GM21786 (cell line): Measurements from ENCODE around the gene STING1.
"Not testable (repeated sequence)": the region's sequence is repeated elsewhere in the genome, so short reads cannot be mapped to it uniquely, and the experiment has no call there.

Experiments
- ATAC-seq: cut with Tn5 transposase; IDR thresholded peaks from one replicate; pipeline ENCODE4 v1.9.1; 2021; ENCODE audit not compliant: unreplicated experiment

The STING1 gene

DNA sequence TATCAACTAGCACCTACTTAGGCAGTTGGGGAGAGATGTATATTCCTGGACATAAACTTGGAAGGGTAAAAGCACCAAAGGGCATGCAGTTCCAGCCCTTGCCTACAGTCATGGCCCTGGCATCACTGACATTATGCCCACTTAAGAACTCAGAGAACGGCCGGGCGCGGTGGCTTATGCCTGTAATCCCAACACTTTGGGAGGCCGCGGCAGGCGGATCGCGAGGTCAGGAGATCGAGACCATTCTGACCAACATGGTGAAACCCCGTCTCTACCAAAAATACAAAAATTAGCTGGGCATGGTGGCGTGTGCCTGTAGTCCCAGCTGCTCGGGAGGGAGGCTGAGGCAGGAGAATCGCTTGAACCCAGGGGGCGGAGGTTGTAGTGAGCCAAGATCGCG lies 42.1 kb downstream of the STING1 start:
- not testable (repeated sequence) for ATAC-seq

DNA sequence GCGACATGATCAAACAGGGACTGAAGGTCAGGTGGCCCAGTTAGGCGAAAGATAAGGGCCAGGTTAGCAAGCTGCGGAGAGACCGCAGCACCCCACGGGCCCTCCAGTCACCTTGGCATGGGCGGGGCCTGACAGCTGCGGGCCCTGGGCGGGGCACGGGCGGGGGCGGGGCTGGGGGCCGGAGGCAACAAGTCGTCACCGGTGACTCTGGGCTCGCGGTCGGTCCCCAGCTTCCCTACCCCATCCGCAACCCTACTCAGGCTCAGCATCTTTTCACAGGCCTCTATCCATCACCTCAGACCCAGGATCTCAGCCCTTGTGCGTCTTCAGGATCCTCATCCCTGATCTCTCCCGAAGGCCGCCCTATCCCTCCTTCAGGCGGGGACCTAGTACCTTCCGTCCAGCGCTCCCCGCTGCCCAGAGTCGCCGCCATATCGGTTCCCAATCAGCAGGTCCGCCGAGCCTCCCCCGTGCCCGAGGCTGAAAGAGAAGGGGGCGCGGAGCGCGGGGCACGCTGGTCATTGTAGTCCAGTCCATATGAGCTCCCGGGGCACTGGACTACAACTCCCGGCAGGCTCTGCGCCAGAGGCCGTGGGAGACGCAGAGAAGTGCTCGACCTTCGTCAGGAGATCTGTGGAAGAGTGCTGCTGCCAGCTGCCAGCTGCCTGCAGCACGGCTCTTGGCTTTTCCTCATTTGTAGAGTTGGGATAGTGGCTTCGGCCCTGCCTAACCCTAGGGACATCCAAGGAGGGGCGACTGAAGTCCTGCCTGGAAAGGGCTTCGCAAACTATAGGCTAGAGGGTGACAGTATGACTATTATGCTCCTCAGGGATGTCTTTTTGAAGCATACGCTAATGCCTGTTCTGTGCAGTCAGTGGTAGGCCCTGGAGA lies 43.3 kb downstream of the STING1 start, which contains the start of gene DNAJC18:
TSS of gene DNAJC18 (minus strand) at position 513 of the 891 bp plus-strand sequence. CDS start at position 433, 80 bp downstream.
- ATAC-seq = peak; percentile 85

DNA sequence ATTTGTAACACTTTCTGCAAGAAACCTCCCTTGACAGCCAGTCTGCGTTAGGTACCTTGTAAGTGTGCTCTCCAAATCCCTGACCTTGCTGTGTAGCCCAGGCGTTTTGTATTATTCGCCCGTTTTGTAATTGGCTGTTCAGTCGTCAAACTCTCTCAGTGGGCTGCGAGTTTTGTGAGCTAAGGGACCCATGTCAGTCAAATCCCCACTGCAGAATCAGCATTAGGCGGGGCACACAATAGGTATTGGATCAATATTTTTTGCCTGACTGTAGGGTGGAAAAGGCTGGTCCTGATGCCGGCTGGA lies 43.9 kb downstream of the STING1 start:
- ATAC-seq = no peak

DNA sequence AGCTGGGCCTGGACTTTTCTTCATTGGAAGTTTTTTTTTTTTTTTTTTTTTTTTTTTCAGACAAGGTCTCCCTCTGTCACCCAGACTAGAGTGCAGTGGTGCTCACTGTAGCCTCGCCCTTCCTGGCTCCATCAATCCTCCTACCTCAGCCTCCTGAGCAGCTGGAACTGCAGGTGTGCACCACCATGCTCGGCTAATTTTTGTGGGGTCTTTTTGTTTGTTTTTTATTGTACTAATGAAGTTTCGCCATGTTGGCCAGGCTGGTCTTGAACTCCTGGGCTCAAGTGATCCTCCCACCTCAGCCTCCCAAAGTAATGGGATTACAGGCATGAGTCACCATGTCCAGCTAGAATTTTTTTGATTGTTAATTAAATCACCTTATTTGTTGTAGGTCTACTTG lies 46.9 kb downstream of the STING1 start:
- ATAC-seq = no peak

DNA sequence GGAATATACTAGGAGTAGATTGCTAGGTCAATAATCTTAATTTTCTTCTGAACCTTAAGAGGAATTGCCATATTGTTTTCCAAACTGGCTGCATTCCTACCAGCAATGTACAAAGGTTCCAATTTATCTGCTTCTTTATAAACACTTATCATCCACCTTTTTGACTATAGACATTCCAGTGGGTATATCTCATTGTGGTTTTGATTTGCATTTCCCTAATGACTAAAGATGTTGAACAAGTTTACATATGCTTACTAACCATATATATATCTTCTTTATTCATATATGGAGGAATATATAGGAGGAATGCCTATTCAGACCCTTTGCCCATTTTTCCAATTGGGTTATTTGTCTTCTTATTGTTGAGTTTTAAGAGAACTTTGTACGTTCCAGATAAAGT lies 50.9 kb downstream of the STING1 start:
- no peak for ATAC-seq

DNA sequence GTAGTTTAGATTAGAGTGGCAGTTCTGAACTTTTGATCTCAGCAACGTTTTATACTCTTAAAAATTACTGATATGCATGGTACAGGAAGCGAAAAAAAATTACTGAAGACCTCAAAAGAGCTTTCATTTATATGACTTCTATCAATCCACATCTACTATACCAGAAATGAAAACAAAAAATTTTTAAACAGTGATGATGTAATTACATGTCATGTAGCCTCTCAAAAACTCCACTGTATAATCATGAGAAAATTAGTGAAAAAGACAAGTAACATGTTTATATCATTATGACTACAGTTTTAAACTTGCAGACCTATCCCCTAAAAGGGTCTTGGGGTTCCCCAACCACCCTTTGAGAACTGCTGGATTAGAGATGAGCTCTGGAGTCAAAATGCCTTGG lies 52.5 kb downstream of the STING1 start:
- no peak for ATAC-seq

DNA sequence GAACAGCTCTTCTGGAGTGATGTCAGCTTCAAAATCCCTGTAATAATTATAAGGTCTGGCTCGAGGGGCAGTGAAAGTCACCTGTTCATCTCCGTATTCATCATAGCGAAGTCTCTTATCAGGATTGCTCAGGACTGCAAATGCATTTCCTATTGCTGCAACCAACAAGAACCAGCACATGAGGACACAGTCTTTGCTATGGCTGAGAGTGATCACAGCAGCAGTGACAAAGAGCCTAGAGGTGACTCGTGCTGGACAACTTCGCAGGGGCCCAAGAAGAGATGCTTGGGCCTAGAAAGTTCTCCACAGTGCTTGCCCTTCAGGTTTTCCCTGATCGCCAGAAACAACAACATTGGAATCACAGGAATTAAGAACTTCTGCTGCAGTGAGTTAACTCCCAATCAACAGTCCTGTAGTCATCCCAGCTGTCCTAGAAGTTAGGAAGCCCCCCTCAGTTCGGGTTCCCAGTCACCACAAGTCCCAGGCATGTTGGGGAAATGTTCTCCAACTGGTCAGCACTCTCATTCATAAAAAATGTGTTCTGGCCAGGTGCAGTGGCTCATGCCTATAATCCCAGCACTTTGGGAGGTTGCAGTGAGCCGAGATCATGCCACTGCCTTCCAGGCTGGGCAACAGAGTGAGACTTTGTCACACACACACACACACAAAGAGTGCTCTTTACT lies 56.2 kb downstream of the STING1 start:
- no peak for ATAC-seq
